Measurements from ENCODE around the gene SSX2IP.

DNA sequence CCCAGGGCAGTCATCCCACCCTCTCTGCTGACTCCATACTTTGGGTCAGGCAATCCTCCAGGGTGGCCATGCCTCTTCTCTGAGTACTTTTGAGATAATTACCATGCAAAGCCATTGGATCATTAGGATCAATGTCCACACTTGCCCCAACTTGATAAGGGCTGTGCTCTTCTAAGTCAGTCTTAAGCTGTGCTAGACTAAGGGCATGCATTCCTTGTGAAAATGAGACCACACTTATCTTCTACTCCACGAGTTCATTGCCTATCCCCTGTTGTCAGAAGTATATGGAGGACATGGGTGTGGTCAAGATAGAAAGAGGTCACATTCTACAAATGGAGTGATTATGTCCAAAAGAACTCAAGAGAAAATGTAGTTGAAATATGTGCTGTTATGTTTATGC lies 18.9 kb upstream of the SSX2IP start:
- TF ChIP-seq, protein P1, sequence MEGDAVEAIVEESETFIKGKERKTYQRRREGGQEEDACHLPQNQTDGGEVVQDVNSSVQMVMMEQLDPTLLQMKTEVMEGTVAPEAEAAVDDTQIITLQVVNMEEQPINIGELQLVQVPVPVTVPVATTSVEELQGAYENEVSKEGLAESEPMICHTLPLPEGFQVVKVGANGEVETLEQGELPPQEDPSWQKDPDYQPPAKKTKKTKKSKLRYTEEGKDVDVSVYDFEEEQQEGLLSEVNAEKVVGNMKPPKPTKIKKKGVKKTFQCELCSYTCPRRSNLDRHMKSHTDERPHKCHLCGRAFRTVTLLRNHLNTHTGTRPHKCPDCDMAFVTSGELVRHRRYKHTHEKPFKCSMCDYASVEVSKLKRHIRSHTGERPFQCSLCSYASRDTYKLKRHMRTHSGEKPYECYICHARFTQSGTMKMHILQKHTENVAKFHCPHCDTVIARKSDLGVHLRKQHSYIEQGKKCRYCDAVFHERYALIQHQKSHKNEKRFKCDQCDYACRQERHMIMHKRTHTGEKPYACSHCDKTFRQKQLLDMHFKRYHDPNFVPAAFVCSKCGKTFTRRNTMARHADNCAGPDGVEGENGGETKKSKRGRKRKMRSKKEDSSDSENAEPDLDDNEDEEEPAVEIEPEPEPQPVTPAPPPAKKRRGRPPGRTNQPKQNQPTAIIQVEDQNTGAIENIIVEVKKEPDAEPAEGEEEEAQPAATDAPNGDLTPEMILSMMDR (conservative IDR thresholded peaks at IDR 0.05; ENCODE audit: low read depth in 2 of 2), result no peak
- no peak for TF ChIP-seq REST (IDR thresholded peaks at IDR 0.05; ENCODE audit: unreplicated experiment)
- no peak for TF ChIP-seq JUNB (IDR thresholded peaks at IDR 0.05; ENCODE audit: unreplicated experiment)
